Measurements from ENCODE around the gene PTCD1.
A peak's percentile ranks its signal among the peaks of the same experiment; 100 is the strongest.
"Not testable (repeated sequence)": the region's sequence is repeated elsewhere in the genome, so short reads cannot be mapped to it uniquely, and the experiment has no call there.

The PTCD1 gene

DNA sequence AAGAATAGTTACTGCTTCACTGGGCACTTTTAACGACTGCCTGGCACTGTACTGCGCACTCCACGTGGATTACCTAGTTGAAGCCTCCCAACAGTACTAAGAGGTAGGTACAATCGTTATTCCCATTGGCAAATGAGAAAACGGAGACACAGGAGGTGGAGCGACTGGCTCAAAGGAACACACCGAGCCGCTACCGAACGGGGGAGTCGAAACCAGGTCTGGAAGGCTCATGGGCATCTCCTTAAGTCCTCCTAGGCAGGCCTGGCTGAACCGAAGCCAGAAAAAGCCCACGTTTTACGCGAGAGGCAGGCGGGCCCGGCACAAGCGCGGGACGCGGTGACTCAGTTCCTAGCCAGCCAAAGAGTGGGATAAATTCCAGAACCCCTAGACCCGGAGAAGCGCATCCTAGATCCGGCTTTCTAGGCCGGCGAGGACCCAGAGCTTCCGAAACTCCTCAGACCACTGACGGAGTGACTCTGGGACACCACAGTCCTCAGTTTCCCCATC, 30.7 kb downstream of the PTCD1 start:
- DNase-seq: peak; percentile 18

DNA sequence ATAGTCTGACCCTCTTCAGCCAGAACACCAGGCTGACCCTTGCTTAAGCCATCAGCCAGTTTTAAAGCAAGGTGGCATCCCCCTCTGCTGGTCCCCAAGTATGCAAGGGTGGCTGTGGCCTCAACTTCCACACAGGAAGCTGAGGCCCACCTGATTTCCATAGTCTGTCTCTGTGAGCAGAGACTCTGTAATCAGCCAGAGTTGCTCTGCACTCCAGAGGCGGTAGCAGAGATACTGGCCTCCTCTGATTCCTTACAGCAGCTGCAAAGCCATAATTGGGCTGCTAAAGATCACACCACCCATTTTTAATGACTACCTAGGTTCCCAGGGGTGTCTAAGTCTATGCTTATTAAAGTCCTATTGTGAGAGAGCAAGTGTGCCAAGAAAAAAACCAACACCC, 32.0 kb downstream of the PTCD1 start:
- no peak for DNase-seq

DNA sequence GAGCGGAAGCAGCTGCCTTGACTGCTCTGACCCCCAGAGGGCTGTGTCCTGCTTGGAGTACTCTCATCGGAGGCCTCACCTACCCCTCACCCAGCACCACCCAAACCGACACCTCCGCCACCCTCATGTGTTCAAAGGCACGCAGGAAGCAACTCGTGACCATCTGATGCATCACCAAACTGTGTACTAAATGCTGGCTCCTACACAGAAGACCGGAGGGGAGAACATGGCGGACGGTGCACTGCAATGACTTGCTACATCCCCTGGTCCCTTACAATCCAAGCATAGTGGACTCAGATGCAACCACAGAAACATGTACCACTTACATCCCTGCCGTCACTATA, 33.6 kb downstream of the PTCD1 start:
- DNase-seq: no peak

DNA sequence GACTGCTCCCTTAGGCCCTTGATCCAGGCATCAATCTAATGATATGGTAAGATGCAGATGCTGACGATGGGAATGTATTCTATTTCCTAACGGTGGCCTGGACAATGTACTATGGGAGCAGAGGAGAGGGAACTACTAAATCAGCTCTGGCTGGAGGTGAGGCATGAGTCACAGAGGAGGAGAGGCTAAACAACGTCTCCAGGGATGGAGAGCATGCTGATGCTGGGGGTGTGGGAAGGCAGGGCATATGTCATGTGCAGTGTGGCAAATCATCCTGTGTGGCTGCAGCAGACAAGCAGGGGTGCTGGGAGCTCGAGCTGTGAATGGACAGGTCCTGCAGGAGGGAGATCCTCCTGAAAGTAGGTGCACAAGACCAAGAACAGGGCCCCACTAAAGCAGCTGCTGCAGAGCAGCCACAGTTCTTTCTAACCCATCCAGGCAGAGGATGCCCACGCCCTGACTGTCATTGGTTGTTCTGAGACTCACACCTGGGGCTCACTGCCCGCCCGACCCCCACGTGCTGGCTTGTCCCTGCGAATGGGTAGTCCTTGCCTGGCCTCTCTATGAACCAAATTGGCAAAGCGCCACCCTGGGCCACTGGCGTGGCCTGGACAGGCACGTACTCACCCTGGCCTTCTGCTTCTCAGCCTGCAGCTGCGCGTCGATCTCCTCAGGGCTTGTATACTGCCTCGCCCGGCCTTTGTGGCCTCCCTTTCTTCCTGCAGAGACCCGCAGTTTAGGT, 34.2 kb downstream of the PTCD1 start:
- no peak for DNase-seq

DNA sequence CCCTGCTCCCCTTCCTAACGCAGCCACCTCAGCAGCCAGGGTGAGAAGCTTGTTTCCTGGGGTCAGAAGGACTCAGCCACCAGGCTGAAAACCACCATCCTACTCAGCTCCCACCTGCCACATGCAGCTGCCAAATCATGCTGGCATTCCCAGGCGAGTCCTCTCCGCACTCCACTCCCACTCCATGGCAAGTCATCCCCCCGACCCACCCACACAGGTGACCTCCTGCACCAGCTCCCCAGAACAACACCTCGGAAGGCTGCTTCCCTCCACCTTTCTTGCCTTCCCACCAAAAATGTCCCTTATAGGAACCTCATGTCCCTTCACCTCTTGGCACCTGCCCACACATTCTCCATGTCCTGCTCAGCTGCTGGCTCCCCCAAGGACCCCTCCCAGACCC, 34.8 kb downstream of the PTCD1 start:
- DNase-seq: no peak

DNA sequence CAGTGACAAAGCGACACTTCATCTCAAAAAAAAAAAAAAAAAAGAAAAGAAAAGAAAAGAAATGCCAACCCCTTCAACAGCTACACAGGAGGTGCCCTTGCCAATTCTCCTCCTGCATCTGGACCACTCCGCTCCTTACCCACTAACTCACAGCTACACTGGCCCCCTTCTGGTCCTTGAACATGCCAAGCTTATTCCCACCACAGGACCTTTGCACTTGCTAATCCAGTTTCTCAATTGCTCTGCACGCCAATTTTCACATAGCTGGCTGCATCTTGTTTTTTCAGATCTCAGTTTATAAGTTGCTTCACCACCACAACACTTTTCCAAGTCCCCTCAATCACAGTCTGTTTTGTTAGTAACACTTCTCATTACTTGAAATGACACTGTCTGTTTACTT, 35.7 kb downstream of the PTCD1 start:
- no peak for DNase-seq

DNA sequence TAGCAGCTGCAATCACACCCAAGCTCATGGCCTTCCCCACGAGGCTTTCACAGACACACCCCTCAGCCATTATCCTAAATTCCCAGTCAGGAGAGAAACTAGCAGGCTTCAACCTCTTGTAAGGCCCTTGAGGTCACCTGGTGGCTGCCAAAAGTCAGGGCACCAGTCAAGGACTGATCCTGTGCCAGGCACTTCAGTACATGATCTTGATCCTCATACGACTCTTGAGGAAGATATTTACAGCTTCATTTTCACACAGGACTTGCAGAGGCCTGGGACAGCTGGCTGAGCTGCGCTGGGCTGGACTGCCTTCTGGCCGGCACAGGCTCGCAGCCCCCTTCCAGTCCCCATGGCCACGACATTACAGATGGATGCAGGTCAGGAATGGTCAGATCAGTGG, 39.0 kb downstream of the PTCD1 start:
- peak; percentile 86 for DNase-seq

DNA sequence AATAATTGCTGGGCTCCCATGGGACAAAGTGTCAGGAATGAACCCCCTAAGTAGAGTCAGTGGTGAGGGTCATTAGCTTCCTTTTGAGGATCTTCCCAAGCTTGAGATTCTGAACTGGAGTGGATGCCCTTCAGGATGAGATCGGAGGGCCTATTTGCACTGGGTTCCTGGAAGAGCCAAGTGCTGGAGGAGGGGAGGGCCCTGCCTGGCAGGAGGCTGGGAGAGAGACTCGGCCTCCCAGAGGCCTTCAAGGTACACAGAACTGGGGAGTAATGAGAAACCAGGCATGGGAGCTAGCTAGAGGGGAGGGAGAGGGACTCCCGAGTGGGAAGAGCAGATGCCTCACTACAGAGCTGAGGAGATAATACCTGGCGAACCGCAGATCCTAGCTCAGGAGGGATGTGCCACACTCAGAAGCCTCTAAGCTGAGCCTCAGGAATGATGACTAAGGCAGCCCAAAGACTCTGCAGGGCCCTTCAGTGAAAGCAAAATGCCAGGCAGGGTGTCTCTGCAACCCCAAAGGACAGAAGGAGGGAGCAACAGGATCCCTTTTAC, 39.6 kb downstream of the PTCD1 start:
- no peak for DNase-seq

DNA sequence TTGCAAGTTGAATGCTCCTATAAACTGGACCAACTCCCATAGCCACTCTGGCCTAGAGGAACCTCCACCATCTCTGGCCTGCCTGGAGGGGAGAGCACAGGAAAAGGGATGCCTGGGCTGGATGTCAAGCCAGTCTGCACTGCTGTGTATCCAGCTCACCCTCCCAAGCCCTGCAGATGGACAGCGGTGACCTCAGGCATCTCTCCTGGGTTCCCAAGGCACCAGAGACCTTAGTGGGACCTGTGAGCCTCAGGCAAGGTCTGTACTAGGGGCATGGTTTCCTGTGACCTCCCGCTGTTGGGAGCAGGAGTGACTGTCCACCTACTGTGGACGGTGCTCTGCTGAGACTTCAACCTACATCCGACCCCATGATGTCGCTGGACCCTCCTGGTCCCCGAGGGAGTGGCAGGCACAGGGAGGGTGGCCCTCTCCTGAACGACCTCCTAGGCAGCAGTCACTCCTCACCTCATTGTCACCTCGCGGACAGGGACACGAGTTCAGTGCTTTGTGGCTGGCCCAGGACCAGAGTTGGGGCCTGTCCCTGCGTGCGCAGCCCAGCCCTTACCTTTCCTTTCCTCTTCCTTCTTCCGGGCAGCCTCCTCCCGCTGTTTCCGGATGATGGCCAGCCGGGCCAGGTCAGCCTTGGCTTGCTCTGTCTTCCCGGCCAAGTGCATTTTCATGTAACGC, 41.2 kb downstream of the PTCD1 start:
- no peak for DNase-seq

DNA sequence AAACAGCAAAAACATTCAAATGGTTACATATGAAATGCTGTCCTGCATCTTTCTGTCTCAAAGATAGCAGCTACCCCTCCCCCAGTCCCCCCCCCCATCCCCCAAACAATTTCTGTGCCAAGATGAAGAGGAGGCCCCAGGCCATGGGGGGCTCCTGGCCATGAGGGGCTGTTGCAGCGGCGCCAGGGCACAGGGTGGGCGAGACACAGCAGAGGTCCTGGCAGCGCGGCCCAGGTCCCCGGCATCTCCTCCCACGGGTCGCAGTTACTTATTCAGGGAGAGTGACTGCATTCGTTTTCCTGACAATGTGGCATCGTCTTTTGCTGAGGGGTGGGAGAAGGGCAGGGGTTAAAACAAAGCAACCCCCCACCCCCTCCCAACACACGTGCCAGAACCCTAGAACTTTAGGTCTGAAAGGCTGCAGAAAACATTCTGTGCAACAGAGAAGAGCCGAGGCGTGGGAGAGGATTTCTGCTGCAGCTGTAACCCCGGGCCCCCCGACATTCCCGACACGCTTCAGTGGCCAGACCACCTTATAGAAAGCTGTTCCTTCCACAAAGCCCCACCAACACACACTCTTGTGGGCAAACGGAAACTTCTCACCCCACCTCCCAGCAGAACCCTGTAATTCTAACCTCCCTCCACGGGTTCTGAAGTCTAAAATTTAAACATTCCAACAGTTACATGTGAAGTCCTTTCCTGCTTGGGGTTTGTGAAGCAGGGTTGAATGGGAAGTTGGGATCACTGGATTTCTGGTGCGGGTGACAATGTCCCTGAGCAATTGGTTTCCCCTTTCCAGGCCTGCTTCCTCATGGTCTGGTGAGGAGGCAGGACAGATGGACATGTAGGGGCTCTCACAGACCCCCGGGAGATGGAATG, 41.9 kb downstream of the PTCD1 start:
- no peak for DNase-seq

DNA sequence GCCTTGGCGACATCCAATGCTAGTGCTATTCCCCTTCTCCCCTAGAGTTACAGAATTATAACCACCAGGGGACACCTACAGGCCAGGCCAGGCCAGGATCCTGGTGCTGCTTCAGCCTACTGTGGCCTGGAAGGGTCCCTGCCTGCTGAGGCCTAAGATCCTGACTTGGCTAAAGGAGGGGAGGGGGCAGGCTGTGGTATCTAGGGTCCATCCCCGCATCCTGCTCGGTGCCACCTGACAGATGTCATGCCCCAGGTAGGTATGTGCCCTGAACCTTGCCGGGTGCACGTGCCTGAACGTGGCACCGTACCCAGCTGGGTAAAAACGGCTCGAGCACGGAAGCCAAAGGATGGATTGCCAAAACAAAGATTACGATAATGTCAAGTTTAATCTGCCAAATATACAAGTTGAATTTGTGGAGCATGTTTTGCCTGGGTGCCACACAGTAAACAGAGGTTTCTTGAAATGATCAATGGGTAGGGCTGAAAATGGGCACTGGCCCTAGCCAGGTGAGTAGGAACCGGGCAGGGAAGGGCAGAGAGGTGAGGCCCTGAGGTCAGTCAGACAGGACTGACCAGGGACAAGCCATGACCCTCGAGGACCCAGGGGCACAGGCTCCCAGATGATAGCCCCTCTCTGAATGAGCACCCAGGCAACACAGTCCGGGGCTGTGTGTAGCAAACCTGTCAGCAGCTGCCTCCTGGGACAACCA, 42.8 kb downstream of the PTCD1 start:
- no peak for DNase-seq

DNA sequence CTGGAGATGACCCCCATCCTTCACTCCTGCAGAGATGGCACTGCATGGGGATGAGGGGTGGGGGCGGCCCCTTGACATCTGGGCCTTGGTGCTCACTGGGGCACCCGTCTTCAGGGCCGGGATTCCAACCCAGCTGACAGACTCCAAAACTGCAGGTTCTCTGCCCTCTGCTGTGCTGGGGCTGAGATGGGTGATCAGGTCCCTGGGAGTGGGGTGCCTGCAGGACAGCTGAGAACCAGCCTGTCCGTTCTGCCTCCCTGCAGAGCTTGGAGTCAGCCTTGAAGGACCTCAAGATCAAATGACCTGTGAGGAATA, 44.5 kb downstream of the PTCD1 start:
- DNase-seq: no peak

DNA sequence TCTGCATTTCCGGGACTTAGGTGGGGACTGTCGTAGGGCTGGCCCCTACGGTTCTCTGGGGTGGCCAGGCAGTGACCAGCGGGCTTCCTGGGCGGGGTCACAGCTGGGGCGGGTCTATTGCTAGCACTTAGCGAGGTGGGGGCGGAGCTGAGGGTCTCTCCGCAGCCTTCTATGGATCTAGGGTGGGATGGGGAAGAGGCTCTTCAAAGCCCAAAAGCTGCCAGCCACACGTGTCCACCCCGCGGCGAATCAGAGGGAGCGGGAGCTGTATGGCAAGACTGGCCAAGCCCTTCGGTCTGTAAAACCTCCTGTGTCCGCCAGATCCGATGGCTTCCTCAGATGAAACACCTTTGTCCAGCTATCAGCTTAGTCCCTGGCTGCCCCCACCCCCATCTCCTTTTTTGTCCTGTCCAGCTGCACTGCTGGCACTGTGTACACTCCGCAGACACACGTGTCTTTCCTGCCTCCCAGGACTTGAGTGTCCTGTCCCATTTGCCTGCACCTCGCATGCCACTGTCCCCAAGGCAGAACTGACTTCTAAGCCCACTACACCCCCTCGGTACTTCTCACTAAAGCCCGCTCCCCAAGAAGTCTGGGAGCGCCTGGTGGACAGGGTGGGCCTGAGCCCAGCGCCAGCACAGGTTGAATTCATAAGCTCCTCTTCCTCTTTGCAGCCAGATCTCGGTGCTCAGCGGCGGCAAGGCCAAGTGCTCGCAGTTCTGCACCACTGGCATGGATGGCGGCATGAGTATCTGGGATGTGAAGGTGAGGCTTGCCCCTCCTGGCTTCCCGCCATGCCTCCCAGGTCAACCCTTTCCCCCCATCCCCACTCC, 45.0 kb downstream of the PTCD1 start:
- DNase-seq: peak; percentile 92

DNA sequence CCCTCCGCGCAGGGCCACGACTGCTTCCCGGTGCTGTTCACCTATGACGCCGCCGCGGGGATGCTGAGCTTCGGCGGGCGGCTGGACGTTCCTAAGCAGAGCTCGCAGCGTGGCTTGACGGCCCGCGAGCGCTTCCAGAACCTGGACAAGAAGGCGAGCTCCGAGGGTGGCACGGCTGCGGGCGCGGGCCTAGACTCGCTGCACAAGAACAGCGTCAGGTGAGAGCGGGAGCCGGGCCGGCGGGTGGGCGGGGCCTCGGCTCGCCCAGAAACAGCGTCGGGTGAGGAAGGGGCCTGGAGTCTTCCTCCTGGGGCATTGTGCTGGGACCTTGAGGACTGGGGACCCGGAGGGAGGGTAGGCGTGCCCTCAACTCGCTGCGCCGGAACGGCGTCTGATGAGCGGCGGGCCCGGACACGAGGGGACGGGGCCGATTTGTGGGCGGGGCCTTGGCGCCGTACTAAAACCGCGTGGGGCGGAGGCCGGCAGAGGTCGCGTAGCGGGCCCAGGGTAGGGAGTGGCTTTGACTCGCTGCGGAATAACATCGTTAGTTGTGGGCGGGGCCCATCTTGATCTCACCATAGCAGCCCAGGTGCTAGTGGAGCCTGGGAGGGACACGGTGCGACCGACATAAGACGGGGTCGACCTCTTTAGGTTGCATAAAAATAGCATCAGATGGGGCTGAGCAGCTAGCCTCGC, 45.8 kb downstream of the PTCD1 start:
- DNase-seq: peak; percentile 92

DNA sequence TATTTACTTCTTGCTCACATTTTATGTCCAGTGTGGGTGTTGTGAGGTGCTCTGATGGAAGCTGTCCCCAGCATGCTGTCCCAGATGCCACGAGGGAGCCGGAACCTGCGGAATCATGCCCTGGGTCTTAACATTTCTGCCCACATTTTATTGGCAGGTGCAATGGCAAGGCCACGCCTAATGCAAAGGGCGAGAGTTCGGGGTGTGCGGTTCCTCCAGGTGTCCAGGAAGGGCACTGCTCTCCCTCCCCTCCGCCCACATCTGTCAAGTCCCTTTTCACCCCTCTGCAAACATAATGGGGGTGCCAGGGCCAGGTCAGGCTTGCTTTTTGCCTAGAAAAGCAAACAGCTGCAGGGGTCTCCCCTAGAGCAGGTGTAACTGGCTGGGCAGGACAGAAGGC, 46.6 kb downstream of the PTCD1 start:
- DNase-seq: no peak

DNA sequence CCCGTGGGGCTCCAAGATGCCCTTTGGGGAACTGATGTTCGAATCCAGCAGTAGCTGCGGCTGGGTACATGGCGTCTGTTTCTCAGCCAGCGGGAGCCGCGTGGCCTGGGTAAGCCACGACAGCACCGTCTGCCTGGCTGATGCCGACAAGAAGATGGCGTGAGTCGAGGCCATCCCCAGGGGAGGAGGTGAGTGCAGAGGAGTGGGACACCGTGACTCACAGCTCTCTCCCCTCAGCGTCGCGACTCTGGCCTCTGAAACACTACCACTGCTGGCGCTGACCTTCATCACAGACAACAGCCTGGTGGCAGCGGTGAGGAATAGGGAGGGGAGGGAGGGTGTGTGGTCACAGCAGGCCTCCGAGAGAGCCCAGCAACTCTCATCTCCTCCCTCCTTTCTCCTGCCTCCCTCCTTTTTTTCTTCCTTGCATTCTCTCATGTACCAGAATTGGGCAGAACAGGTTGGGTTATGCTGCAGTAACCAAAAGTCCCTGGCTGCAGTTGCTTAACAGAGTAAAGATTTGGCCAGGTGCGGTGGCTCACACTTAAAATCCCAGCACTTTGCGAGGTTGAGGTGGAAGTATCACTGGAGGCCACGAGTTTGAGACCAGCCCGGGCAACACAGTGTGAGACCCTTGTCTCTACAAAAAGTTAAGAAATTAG, 47.5 kb downstream of the PTCD1 start:
- no peak for DNase-seq

DNA sequence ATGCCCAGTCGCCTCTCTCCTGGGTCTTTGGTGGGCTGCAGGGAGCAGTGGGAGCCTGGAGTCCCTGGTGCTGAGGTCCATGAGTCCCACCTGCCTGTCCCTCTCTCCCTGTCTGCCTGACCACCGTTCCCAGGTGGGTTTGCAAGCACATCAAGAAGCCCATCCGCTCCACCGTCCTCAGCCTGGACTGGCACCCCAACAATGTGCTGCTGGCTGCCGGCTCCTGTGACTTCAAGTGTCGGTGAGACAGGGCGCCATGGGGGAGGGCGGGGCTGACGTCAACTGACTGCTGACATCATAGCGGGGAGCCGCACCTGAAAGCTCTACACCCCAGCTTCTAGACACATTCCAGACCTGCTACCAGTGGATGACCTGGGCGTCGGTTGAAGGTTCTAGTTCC, 48.8 kb downstream of the PTCD1 start:
- no peak for DNase-seq

DNA sequence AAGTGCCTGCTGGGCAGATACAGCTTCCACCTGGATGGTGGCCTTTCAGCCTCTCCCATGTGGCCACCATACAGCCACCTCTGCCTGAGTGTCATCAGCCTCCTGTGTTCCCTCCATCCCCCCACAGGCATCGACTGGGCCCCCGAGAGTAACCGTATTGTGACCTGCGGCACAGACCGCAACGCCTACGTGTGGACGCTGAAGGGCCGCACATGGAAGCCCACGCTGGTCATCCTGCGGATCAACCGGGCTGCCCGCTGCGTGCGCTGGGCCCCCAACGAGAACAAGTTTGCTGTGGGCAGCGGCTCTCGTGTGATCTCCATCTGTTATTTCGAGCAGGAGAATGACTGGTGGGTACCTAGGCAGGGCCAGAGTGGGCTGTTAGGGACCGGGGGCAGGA, 50.7 kb downstream of the PTCD1 start:
- DNase-seq: no peak

DNA sequence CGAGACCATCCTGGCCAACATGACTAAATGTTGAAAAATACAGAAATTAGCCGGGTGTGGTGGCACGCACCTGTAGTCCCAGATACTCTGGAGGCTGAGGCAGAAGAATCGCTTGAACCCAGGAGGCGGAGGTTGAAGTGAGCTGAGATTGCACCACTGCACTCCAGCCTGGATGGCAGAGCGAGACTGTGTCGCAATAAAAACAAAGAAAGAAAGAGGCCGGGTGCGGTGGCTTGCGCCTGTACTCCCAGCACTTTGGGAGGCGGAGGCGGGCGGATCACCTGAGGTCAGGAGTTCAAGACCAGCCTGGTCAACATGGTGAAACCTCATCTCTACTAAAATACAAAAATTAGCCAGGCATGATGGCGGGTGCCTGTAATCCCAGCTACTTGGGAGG, 51.4 kb downstream of the PTCD1 start:
- not testable (repeated sequence) for DNase-seq

DNA sequence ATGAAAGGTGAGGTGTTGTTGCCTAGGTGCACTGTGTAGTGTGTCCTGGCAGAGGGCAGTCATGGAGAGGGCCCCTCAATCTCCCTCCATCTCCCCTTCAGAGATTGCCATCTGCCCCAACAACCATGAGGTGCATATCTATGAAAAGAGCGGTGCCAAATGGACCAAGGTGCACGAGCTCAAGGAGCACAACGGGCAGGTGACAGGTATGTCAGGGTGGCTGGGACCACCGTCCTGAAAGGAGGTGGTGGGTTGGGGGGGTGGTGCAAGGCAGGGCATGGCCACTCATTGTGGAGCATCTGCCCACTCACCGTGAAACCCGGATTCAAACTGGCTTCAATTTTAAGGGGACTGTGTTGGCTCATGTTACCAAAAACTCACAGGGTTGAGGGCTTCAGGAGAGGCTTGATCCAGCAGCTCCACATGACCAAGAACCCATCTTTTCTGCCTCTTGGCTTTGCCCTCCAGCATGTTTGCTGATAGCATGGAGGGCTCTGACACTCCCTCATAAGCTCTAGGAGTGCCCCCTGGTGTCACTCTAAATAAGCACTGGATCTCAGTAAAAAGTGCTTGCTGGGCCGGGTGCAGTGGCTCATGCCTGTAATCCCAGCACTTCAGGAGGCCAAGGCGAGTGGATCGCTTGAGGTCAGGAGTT, 51.9 kb downstream of the PTCD1 start:
- no peak for DNase-seq
